GM18951 (cell line): Measurements from ENCODE around the gene MEGF11.
"Not testable (repeated sequence)": the region's sequence is repeated elsewhere in the genome, so short reads cannot be mapped to it uniquely, and the experiment has no call there.

Experiments used
- POLR2A ChIP-seq: IDR thresholded peaks from 4 replicates; pipeline ENCODE4 v1.6.1; 2011; ENCODE audit warnings: mild to moderate bottlenecking; ENCODE audit not compliant: insufficient read length, insufficient read depth; ENCODE audit errors: extremely low read depth
- in situ Hi-C: fragments of 300-500 bp; cut with MboI; formaldehyde crosslinking; loops from one replicate; pipeline ENCODE4 v1.12.0; 2022; ENCODE audit warnings: low sequenced_read_pairs, mixed read lengths, inconsistent platforms; ENCODE audit not compliant: unreplicated experiment

MEGF11 gene

DNA sequence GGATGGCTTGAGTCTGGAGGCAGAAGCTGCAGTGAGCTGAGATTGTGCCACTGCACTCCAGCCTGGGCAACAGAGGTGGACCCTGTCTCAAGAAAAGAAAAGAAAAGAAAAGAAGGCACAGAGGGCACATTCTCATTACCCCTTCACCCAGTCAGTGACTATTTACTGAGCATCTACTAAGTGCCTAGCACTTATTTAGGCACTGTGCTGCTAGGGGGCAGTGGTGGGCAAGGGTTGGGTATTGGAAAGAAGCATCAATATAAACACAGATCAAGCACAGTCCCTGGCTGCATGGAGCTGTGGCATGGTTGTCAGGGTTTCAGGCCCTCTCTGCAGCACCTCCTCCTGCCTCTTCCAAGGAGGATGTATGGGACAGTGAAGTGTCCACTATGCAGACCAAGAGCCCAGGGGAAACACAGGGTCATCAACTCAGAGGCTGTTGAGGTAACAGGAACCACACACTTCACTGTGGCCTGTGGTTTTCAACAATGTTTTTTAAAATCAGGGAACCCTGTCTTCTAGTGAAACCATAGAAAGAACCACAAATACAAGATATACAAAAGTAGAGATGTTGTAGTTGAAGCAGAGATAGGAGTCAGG lies 245.8 kb downstream of the MEGF11 start:
- in situ Hi-C loops, result no loop called here
- no peak for TF ChIP-seq POLR2A

DNA sequence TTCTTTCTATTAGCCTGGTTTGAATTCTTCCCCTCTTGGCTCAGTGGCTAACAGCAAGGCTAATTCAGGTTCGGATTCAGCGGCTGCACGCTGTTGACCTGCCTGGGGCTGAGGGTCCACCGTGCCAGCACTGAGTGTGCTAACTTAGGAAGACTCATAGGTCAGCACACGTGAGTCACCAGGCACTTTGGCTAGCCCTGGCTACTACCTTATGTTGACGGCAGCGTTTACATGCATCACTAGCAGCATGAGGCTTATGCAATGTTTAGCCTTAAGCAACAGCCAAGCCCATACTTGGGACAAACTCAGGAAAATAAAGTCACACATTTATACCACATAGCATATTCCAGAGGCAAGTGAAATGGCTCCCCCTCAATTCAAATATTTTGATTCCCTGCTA lies 246.6 kb downstream of the MEGF11 start:
- TF ChIP-seq POLR2A, result no peak
- in situ Hi-C loops, result no loop called here

DNA sequence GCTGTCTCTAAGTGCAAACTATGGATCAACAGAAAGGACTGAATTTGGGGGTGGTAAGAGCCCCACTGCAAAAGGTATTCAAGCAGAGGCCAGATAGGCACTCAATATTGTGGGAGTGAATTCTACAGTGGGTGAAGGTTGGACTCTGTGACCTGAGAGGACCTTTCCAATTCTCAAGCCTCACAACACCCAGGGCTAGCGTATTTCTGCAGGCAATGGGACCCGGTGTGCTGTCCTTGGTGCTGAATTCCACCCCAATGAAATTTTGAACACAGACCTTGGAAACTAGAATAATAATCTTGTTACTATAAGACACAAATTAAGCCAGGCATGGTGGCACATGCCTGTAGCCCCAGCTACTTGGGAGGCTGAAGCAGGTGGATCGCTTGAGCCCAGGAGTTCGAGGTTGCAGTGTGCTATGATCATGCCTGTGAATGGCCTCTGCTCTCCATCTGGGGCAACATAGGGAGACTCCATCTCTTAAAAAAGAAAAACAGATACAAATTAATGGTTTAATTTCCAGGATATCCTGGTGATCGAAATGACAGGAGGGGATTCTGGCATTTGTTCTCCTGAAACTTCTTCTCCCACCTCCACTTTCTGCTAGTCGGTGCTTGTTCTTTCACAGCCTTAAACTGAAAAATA lies 248.8 kb downstream of the MEGF11 start:
- no peak for TF ChIP-seq POLR2A
- in situ Hi-C loops, result no loop called here

DNA sequence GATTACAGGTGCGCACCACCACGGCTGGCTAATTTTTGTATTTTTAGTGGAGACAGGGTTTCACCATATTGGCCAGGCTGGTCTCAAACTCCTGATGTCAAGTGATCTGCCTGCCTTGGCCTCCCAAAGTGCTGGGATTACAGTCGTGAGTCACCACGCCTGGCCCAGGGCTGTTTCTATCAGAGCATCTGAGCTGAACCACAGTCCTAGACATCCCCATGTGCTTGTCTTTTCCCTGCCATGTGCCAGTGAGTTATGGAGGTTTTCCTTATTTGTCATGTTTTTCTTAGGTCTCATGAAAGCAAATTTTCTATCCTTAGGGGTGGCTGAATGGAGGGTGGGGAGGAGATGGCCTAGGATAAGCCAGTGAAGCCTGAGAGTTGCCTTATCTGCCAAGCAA lies 250.4 kb downstream of the MEGF11 start:
- in situ Hi-C loops, result not testable (repeated sequence)

DNA sequence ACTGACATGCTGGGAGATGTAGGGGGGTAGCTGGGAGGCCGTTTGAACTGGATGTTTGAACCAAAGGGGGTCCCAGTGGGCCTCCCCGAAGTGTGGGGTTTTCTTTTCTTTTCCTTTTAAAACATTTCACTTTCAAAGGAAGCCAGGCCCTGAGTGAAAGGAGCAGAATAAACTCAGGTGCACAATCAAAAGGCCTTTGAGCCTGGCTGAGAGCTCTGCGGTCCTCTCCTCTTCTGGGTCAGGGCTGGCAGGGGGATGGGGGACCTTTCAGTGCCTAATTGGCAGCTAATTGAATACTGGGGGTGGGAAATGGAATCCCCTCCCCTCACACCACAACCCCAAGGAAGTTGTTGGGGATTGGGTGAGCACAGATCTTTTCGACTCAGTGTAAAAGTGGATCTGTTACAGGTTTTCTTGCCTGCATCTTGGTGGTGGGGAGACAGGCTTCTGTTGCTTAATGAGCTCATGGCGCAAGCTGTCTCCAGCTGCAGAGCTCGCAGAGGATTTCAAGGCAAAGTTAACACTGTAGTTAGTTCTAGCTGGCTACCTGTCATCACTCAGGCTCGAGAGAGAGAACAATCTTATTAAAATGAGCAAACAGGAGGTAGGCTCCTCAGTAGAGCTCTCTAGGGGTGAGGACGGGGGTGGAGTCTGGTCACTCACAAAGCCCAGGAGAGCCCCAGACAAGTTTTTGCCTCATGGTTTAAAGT lies 251.7 kb downstream of the MEGF11 start:
- in situ Hi-C loops, result no loop called here
- no peak for TF ChIP-seq POLR2A

DNA sequence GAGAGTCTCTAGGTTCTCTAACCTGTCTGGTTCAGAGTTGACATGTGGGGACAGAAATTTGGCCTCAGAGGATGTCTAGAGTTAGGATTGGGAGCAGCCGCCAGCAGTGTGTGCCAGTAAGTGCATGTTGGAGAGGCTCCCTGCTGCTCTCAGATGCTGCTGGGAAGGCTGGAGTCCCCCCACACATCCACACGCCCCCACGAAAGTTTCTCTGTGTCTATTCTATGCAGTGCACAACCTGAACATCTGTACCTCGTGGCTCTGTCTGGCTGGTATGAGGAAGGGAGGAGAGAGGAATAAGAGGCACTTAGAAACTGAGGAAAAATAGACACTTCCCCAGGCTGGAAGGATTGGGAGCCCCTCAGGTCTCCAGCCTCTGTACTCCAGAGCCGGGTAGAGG lies 252.5 kb downstream of the MEGF11 start:
- no peak for TF ChIP-seq POLR2A
- in situ Hi-C loops, result no loop called here

DNA sequence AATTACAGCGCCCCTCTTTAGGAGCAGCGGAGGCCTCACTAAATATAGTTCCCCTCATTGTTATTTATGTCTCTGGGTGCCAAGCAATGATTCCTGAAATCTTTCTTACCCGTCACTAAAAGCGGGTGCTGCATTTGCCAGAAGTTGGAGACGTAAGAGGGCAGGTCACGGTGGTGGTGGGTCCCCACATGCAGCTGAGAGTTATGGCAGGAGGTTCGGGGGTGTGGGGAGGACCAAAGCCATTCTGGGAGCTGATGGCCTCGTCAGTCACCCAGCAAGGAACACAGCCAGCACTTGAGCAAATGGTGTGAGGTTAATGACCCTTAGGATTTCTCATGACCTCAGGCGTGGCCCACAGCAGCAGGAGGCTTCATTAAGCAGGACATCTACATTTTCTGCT lies 255.1 kb downstream of the MEGF11 start:
- no peak for TF ChIP-seq POLR2A
- in situ Hi-C loops, result no loop called here

DNA sequence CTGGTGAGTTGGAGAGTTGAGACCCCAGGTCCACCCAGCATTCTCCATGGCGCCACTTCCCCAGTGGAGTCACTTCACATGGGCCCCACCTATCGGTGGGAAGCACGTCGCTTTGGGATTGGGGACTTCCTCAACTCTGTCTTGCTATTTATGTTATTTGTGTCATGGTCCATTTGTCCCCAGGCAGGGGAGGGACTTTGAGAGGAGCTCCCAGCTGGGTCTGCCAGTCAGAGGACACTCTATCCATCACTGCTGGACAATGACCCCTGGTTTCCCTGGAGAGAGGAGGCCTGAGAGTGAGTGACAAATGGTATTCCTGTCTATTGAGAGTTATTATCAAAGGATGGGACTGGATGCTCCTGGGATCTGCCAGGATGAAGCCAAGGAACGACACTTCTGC lies 256.6 kb downstream of the MEGF11 start:
- in situ Hi-C loops, result no loop called here
- no peak for TF ChIP-seq POLR2A

DNA sequence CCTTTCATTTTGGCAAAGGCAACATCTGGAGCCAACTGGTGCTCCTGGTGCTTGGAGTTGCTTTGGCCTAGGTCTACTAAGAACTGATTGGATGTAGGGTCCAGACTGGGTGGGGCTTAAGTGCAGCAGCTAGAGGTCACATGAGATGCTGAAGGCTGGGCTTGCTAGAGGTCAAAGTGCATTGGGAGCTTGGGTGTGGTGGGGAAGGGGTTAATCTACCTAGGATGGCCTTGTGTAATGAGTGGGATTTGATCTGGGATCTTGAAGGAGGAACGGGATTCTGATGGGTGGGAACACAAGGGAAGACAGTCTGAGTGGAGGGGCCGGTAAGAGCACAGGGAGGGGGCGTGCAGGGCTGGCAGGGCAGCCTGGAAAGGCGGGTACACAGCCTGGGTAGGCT lies 258.7 kb downstream of the MEGF11 start:
- no peak for TF ChIP-seq POLR2A
- in situ Hi-C loops, result no loop called here

DNA sequence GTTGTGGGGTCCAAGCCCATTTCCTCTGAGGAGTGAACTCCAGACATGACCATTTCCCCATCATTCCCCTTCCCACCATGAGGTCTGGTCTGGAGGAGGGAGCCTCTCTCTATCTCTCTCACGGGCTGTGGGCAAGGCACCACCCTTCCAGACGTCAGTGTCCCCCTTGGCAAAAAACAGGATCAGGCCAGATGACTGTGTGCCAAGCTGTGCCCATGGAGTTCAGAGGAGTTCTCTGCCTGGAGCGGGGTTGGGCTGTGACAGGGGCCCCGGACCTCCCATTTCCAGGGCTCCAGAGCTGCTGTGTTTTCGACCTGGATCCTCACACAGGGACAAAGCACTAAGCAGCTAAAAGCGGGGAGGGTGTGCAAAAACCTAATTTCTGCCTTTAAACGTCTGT lies 259.8 kb downstream of the MEGF11 start:
- in situ Hi-C loops, result no loop called here
- TF ChIP-seq POLR2A, result no peak

DNA sequence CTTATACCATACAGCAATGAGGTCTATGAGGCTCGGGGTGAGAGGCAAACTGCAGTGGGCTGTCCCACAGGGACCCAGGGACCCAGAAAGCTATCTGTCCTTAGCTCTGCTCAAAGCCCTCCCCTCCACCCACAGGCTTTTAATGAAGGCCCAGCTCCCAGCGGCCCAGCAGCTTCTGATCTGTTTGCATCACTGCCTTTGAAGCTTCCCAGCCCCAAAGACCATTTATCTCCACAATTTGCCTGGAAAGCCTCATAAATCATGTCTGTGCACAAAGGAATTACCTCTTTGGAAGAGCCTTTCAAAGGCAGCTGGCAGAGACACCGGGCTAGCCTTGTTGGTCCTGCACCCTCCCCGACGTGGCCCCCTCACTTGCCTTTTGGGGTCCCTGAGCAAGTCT lies 260.3 kb downstream of the MEGF11 start:
- in situ Hi-C loops, result no loop called here
- no peak for TF ChIP-seq POLR2A

DNA sequence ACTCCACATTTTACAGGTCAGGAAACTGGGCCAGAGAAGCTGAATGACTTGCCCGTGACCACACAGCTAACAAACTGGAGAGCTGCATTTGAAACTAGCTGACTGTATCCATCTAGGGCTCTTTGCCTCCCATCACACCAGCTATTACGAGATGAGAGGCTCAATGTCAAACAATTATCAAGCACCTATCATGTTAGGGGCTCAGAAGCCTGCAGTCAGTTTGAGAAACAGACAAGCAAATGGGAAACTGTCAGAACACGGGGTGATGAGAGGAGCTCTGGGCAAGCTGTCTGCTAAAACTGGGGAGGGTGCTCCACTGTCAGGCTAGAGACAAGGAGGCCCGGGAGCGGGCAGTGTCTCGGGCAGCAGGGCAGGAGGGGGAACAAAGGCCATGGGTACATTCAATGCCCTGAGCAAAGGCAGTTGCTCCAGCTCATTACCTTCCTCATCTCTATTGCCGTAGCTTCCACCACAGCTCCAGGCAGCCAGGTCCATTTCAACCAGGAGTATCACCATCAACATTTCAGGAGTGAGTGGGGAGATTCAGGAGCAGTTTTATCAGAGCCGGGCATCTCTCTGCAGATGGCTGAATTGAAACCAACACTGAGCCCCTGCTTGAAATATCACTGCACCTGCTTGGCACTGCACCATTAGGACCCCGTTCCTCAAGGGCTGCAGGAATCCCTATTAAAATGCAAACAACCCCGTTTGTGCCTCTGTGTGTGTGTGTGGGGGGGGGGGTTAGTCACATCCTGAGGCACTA lies 261.6 kb downstream of the MEGF11 start:
- in situ Hi-C loops, result no loop called here
- no peak for TF ChIP-seq POLR2A

DNA sequence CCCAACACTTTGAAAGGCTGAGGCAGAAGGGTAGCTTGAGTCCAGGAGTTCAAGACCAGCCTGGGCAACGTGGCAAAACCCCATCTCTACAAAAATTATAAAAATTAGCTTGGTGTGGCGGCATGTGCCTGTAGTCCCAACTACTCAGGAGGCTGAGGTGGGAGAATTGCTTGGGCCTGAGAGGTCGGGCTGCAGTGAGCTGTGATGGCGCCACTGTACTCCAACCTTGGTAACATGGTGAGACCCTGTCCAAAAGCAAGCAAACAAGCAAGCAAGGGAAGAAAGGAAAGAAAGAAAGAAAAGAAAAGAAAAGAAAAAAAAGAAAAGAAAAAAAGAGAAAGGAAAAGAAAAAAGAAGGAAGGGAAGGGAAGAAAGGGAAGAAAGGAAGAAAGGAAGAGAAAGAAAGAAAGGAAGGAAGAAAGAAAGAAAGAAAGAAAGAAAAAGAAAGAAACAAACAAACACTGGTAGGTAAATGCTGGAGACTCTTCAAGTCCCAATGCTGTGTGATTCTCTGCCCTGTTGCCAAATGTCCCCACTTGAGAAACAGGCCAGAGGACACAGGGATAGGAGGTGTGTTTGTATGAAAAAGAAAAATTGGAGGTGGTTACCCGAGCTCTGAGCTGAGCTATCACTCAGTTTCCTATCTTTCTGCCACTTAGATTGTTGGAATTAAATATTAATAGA lies 263.1 kb downstream of the MEGF11 start:
- TF ChIP-seq POLR2A, result no peak
- in situ Hi-C loops, result no loop called here

DNA sequence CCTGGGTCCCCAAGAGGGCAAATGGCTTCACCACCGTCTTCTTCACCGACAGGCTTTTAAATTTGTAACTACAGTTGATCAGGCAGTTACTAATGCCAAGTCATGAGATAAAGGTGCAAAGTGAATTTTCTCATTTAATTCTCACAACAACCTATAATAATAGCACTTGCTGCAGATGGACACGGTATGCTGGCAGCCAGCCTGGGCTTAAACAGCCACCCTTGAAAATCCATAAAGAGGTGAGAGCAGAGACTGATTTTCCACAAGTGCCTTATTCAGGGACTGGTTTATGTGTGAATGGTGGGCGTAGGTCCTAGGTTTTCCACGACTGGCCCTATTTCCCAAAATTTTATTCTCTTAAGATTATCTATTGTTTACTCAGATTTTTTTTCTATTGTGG lies 266.4 kb downstream of the MEGF11 start:
- no peak for TF ChIP-seq POLR2A
- in situ Hi-C loops, result no loop called here
